NCI-H2029 (cell line): ENCODE data around the gene MUC7.
"Not testable (repeated sequence)": the region's sequence is repeated elsewhere in the genome, so short reads cannot be mapped to it uniquely, and the experiment has no call there.

Source experiments
- DNase-seq: peaks from one replicate; lab custom pipeline; 2025; lab: John Stamatoyannopoulos, UW

MUC7 gene

GRCh38 chr4:70471897-70472296, at the start of gene MUC7:
MUC7 (plus strand) TSS chr4:70472197; CDS start chr4:70474022, 1,825 bp downstream.
- DNase-seq: no peak

- no peak for DNase-seq
Measured at GRCh38 chr4:70425306-70425705, 46.7 kb upstream of the MUC7 start.

GRCh38 chr4:70426789-70427188, 45.2 kb upstream of the MUC7 start:
- no peak for DNase-seq

GRCh38 chr4:70437197-70437596, 34.8 kb upstream of the MUC7 start:
- DNase-seq: no peak

- DNase-seq: no peak
Measured at GRCh38 chr4:70442474-70442873, 29.5 kb upstream of the MUC7 start.

- no peak for DNase-seq
Measured at GRCh38 chr4:70443329-70443728, 28.7 kb upstream of the MUC7 start.

- no peak for DNase-seq
Measured at GRCh38 chr4:70449220-70449619, 22.8 kb upstream of the MUC7 start.

- DNase-seq: peak; percentile 24
Measured at GRCh38 chr4:70452946-70453345, 19.1 kb upstream of the MUC7 start.

GRCh38 chr4:70463335-70463734, 8.7 kb upstream of the MUC7 start:
- DNase-seq: no peak

- DNase-seq: no peak
Measured at GRCh38 chr4:70473679-70474078, 1.7 kb downstream of the MUC7 start.

GRCh38 chr4:70488748-70489147, 16.8 kb downstream of the MUC7 start:
- DNase-seq: no peak

- no peak for DNase-seq
Measured at GRCh38 chr4:70496231-70496630, 24.2 kb downstream of the MUC7 start.

- DNase-seq: not testable (repeated sequence)
Measured at GRCh38 chr4:70501838-70502237, 29.8 kb downstream of the MUC7 start.

- no peak for DNase-seq
Measured at GRCh38 chr4:70504733-70505132, 32.7 kb downstream of the MUC7 start.

GRCh38 chr4:70505151-70505748, 33.3 kb downstream of the MUC7 start:
- peak; percentile 23 for DNase-seq

- DNase-seq: no peak
Measured at GRCh38 chr4:70508801-70509200, 36.8 kb downstream of the MUC7 start.

GRCh38 chr4:70511365-70511764, 39.4 kb downstream of the MUC7 start:
- DNase-seq: no peak

- no peak for DNase-seq
Measured at GRCh38 chr4:70515367-70516250, 43.6 kb downstream of the MUC7 start.

GRCh38 chr4:70518269-70518668, 46.3 kb downstream of the MUC7 start, which contains the start of gene AMTN:
AMTN (plus strand) TSS chr4:70518569; CDS start chr4:70518778, 209 bp downstream.
- DNase-seq: no peak

- no peak for DNase-seq
Measured at GRCh38 chr4:70518716-70519115, 46.7 kb downstream of the MUC7 start.

GRCh38 chr4:70522626-70523025, 50.6 kb downstream of the MUC7 start:
- no peak for DNase-seq

- DNase-seq: no peak
Measured at GRCh38 chr4:70530997-70531396, 59.0 kb downstream of the MUC7 start.

GRCh38 chr4:70531981-70532380, 60.0 kb downstream of the MUC7 start:
- no peak for DNase-seq
